ENCODE data around the gene STAT2. TPM values are rescaled to one million over a fixed set of nuclear protein-coding genes. Genes with fewer than 3 reads are reported as not detected.

Gene STAT2
- total and polyA plus RNA-seq, 10 of the 15 experiments (the other 5 are each of a cell fraction or from before 2014, with no cell fraction given): 16.9 to 106 (median 77.9) TPM

GRCh38 chr12:56391721-56392120 is 31.8 kb upstream of the STAT2 start:
- FAIRE-seq (no peak), ATAC-seq (no peak), DNase-seq (ENCODE audit: low read depth, low spot score) (no peak)
- no TSS peak for BruUV-seq (replicated peaks)
- no peak overlapping the region for H3K9ac ChIP-seq (ENCODE audit: control insufficient read depth, insufficient read depth, low read length)
- H3K4me1 ChIP-seq (ENCODE audit: control insufficient read depth, insufficient read depth, low read length): no peaks in the 10 kb centered on the region
- no peak overlapping the region for H3K4me2 ChIP-seq (ENCODE audit: control insufficient read depth, insufficient read depth)
- intact Hi-C loops (cut with micrococcal nuclease; ENCODE audit: unreplicated experiment): no loop called here
- CTCF ChIA-PET: interaction anchor here (0.6 kb wide), 1 partner anchor 165 kb away, joined by 4 read pairs; no protein-coding TSS in a partner anchor
- TF ChIP-seq RCOR1 (conservative IDR thresholded peaks at IDR 0.05; ENCODE audit: low read depth, low read length) (no peak), RELA (IDR thresholded peaks at IDR 0.05; ENCODE audit: borderline replicate concordance, partially characterized antibody) (no peak), EGR1 (IDR thresholded peaks at IDR 0.05; ENCODE audit: borderline replicate concordance in 1 of 2, low read depth in 2 of 2, low read length in 2 of 2) (no peak), FOXK2 (IDR thresholded peaks at IDR 0.05) (no peak), E4F1 (IDR thresholded peaks at IDR 0.05; ENCODE audit: borderline replicate concordance, partially characterized antibody) (no peak), IRF4 (IDR thresholded peaks at IDR 0.05; ENCODE audit: low read depth, low read length) (no peak), CEBPZ (IDR thresholded peaks at IDR 0.05; ENCODE audit: low read depth, low read length) (no peak), STAT3 (IDR thresholded peaks at IDR 0.05; ENCODE audit: low read depth, low read length) (no peak)
- H3K36me3 ChIP-seq (ENCODE audit: control insufficient read depth in 2 of 2, insufficient read depth in 2 of 2, low read length in 1 of 2): no peaks in the 10 kb centered on the region
- RAD21 ChIA-PET (ENCODE audit: unreplicated experiment): interaction anchor here (1.1 kb wide), 1 partner anchor 32 kb away, joined by 3 read pairs; the partner anchor contains the start of gene STAT2
- no peak overlapping the region for H2AFZ ChIP-seq (ENCODE audit: control insufficient read depth, low read depth, low read length)
- no peak overlapping the region for H3K4me3 ChIP-seq
- SMC1A ChIA-PET (ENCODE audit: uncharacterized antibody, unreplicated experiment): no interaction called here
- no peaks in the 10 kb centered on the region for H3K79me2 ChIP-seq (ENCODE audit: control insufficient read depth, insufficient read depth, low read length)
- WGBS (ENCODE audit: insufficient coverage, insufficient replicate concordance, low lambda C conversion rate, missing lambda C conversion rate): 33% methylated on average over 1 of the region's 1 CpG
- H3K27me3 ChIP-seq (replicated peaks in 1 of 2; ENCODE audit: control insufficient read depth in 2 of 2, insufficient read depth in 2 of 2, low read length in 1 of 2): no peaks in the 10 kb centered on the region
- in situ Hi-C loops (cut with MboI): no loop called here
- no peaks in the 10 kb centered on the region for H4K20me1 ChIP-seq (ENCODE audit: control insufficient read depth, insufficient read depth)
- no peaks in the 10 kb centered on the region; the same call in 2 of the 3 replicates for H3K9me3 ChIP-seq (replicated peaks; ENCODE audit: control insufficient read depth, insufficient read depth, low read length)
- POLR2A ChIA-PET: interaction anchor here (0.8 kb wide), 1 partner anchor 73 kb away, joined by 3 read pairs; no protein-coding TSS in a partner anchor
- H3K27ac ChIP-seq (ENCODE audit: control insufficient read depth, insufficient read depth): no peak overlapping the region

All from GM12878 (cell line).